C4-2B (cell line): ENCODE results near the gene HYAL1.

Experiments
- H3K27ac ChIP-seq: fragments of 450-650 bp; 2 replicates; pipeline ENCODE4 v1.5.1; 2017
- CTCF ChIP-seq: fragments of 450-650 bp; conservative IDR thresholded peaks from 2 replicates; pipeline ENCODE4 v1.5.1; 2017; ENCODE audit warnings: mild to moderate bottlenecking
- ZFX ChIP-seq: fragments of 450-650 bp; IDR thresholded peaks from 2 replicates; pipeline ENCODE4 v1.6.1; 2017

Gene HYAL1

GRCh38 chr3:50268703-50269451 lies 34.5 kb downstream of the HYAL1 start, which contains the start of gene SEMA3B:
Gene SEMA3B (plus strand): TSS chr3:50269147. CDS start chr3:50269241, 94 bp downstream.
- H3K27ac ChIP-seq = peak within 1 kb of the TSS; percentile 41
- TF ChIP-seq ZFX (no peak), CTCF (no peak)

GRCh38 chr3:50268276-50268675 lies 35.1 kb downstream of the HYAL1 start:
- no peak for TF ChIP-seq ZFX
- no peak for TF ChIP-seq CTCF
- no peak overlapping the region for H3K27ac ChIP-seq

GRCh38 chr3:50267280-50267913 lies 36.0 kb downstream of the HYAL1 start:
- H3K27ac ChIP-seq = peak overlapping the region; percentile 18
- TF ChIP-seq ZFX = no peak

GRCh38 chr3:50266836-50267235 lies 36.5 kb downstream of the HYAL1 start:
- TF ChIP-seq ZFX (no peak), CTCF (no peak)
- H3K27ac ChIP-seq = peak overlapping the region; percentile 18

- H3K27ac ChIP-seq = no peak overlapping the region
Measured at GRCh38 chr3:50266017-50266416, 37.4 kb downstream of the HYAL1 start.

GRCh38 chr3:50265571-50265970 lies 37.8 kb downstream of the HYAL1 start:
- H3K27ac ChIP-seq = no peak overlapping the region

More at GRCh38 chr3:50266017-50266416, 37.4 kb downstream of the HYAL1 start:
- TF ChIP-seq CTCF (no peak), ZFX (no peak)

GRCh38 chr3:50264964-50265485 lies 38.3 kb downstream of the HYAL1 start:
- no peak overlapping the region for H3K27ac ChIP-seq
- TF ChIP-seq CTCF (no peak), ZFX (no peak)

More at GRCh38 chr3:50265571-50265970, 37.8 kb downstream of the HYAL1 start:
- TF ChIP-seq CTCF (no peak), ZFX (no peak)
